HS-5 (cell line): ENCODE measurements around the gene ASXL1.

Experiments used
- DNase-seq: peaks from one replicate; pipeline ENCODE4 v3.0.0-alpha.2; 2012; ENCODE audit warnings: low read depth

The ASXL1 gene

GRCh38 chr20:32466739-32467505 lies 108.8 kb downstream of the ASXL1 start:
- DNase-seq, result no peak

- no peak for DNase-seq
Observed at GRCh38 chr20:32467506-32468312, 109.6 kb downstream of the ASXL1 start.

GRCh38 chr20:32468313-32468640 lies 110.1 kb downstream of the ASXL1 start:
- DNase-seq, result no peak

GRCh38 chr20:32468860-32469259 lies 110.7 kb downstream of the ASXL1 start:
- DNase-seq, result no peak

- no peak for DNase-seq
Observed at GRCh38 chr20:32470025-32470861, 112.1 kb downstream of the ASXL1 start.

- DNase-seq, result no peak
Observed at GRCh38 chr20:32470940-32471339, 112.8 kb downstream of the ASXL1 start.

- DNase-seq, result no peak
Observed at GRCh38 chr20:32472581-32473207, 114.6 kb downstream of the ASXL1 start.

- no peak for DNase-seq
Observed at GRCh38 chr20:32473231-32474008, 115.3 kb downstream of the ASXL1 start.

GRCh38 chr20:32474009-32474716 lies 116.0 kb downstream of the ASXL1 start:
- DNase-seq, result no peak

GRCh38 chr20:32474717-32474966 lies 116.5 kb downstream of the ASXL1 start:
- DNase-seq, result no peak

GRCh38 chr20:32474967-32475811 lies 117.1 kb downstream of the ASXL1 start:
- DNase-seq, result peak; percentile 32

GRCh38 chr20:32476684-32477593 lies 118.8 kb downstream of the ASXL1 start:
- no peak for DNase-seq

- DNase-seq, result no peak
Observed at GRCh38 chr20:32477594-32478512, 119.7 kb downstream of the ASXL1 start.

GRCh38 chr20:32478576-32478975 lies 120.4 kb downstream of the ASXL1 start:
- DNase-seq, result no peak

- no peak for DNase-seq
Observed at GRCh38 chr20:32479012-32479411, 120.9 kb downstream of the ASXL1 start.

GRCh38 chr20:32479697-32480171 lies 121.6 kb downstream of the ASXL1 start:
- DNase-seq, result no peak

GRCh38 chr20:32480371-32481241 lies 122.5 kb downstream of the ASXL1 start:
- no peak for DNase-seq
